OCI-LY7 (cell line): Measurements from ENCODE around the gene BNIP1. TPM values are rescaled to one million over a fixed set of nuclear protein-coding genes. Genes with fewer than 3 reads are reported as not detected.

Experiments
- BruUV-seq: library from RNA; stranded (reverse); fragments of 400-500 nt; replicated peaks from 2 replicates; lab custom pipeline; 2021; lab: Mats Ljungman, UMichigan
- CTCF ChIA-PET: fragments of 300-600 bp; sonication (Branson Sonifier 250); formaldehyde crosslinking; loops from one replicate; lab custom pipeline; 2022; ENCODE audit warnings: antibody characterized with exemption; ENCODE audit not compliant: unreplicated experiment; lab: Charles Lee
- POLR2A ChIA-PET: fragments of 300-600 bp; sonication (Branson Sonifier 250); formaldehyde crosslinking; loops from one replicate; lab custom pipeline; 2022; ENCODE audit warnings: antibody characterized with exemption; lab: Charles Lee
- DNase-seq: peaks from one replicate; pipeline ENCODE4 v3.0.0-alpha.2; 2015; ENCODE audit warnings: low spot score
- H2AFZ ChIP-seq: fragments of 200-600 bp; sonication (generic), shearing (Covaris generic); 2 replicates; pipeline ENCODE4 v1.6.1; 2014; ENCODE audit warnings: mild to moderate bottlenecking, antibody characterized with exemption, low read length, moderate library complexity
- H3K27ac ChIP-seq: fragments of 200-600 bp; sonication (generic); 2 replicates; pipeline ENCODE4 v1.5.1; 2014; ENCODE audit warnings: mixed run types, low read depth, mild to moderate bottlenecking, moderate library complexity, low read length, inconsistent platforms; ENCODE audit not compliant: poor library complexity, severe bottlenecking
- H3K36me3 ChIP-seq: fragments of 200-600 bp; sonication (generic); 2 replicates; pipeline ENCODE4 v1.6.1; 2014; ENCODE audit warnings: mild to moderate bottlenecking, antibody characterized with exemption, low read length, moderate library complexity, mixed read lengths; ENCODE audit not compliant: insufficient read depth
- H3K4me1 ChIP-seq: fragments of 200-600 bp; sonication (generic); 2 replicates; pipeline ENCODE4 v1.5.1; 2014; ENCODE audit warnings: mild to moderate bottlenecking, low read length; ENCODE audit not compliant: insufficient read depth, poor library complexity, severe bottlenecking
- H3K4me2 ChIP-seq: fragments of 200-600 bp; sonication (generic); 2 replicates; pipeline ENCODE4 v1.6.1; 2014; ENCODE audit warnings: mild to moderate bottlenecking, low read length
- H3K4me3 ChIP-seq: fragments of 200-600 bp; sonication (generic); 2 replicates; pipeline ENCODE4 v1.5.1; 2014; ENCODE audit warnings: mild to moderate bottlenecking, low read depth, low read length; ENCODE audit not compliant: poor library complexity, severe bottlenecking
- H3K79me2 ChIP-seq: fragments of 200-600 bp; sonication (generic); 2 replicates; pipeline ENCODE4 v1.6.1; 2016; ENCODE audit warnings: low read depth, mild to moderate bottlenecking, low read length, moderate library complexity, mixed read lengths; ENCODE audit not compliant: insufficient read depth
- H3K9me2 ChIP-seq: fragments of 200-600 bp; sonication (generic); 2 replicates; pipeline ENCODE4 v1.6.1; 2016; ENCODE audit warnings: mild to moderate bottlenecking, low read length, mixed read lengths; ENCODE audit not compliant: insufficient read depth
- H3K9me3 ChIP-seq: fragments of 200-600 bp; sonication (generic); 2 replicates; pipeline ENCODE4 v1.6.1; 2014; ENCODE audit warnings: mild to moderate bottlenecking, mixed run types, low read length, mixed read lengths
- H4K20me1 ChIP-seq: fragments of 200-600 bp; sonication (generic); 2 replicates; pipeline ENCODE4 v1.6.1; 2014; ENCODE audit warnings: mild to moderate bottlenecking, antibody characterized with exemption, low read length, moderate library complexity, mixed read lengths; ENCODE audit not compliant: insufficient read depth
- CTCF ChIP-seq: fragments of 200-600 bp; sonication (generic); conservative IDR thresholded peaks from 2 replicates; pipeline ENCODE4 v1.5.1; 2014; ENCODE audit warnings: mild to moderate bottlenecking, antibody characterized with exemption, low read length, moderate library complexity, mixed read lengths
- EZH2phosphoT487 ChIP-seq: fragments of 200-600 bp; sonication (generic); IDR thresholded peaks from 2 replicates; pipeline ENCODE4 v1.6.1; 2018; ENCODE audit warnings: low read depth, borderline replicate concordance, mild to moderate bottlenecking, mixed run types, antibody characterized with exemption, low read length, moderate library complexity, mixed read lengths
- intact Hi-C: fragments of 100-400 bp; cut with micrococcal nuclease; formaldehyde crosslinking; loops from one replicate; pipeline ENCODE4 v1.10.0; 2022; ENCODE audit not compliant: unreplicated experiment
- total RNA-seq, 2 experiments: library from RNA; depleted of rRNA in 1 of 2; stranded (reverse); fragments of >200 nt in 1 of 2; shearing (Covaris generic) in 1 of 2; gene quantifications; 2 replicates each; pipeline ENCODE4 v1.2.3, GENCODE V29; 2014 to 2022

The BNIP1 gene
- total RNA-seq, 2 experiments from 2014 or later, result 16.8 to 23.1 TPM

- ChIA-PET CTCF (no interaction called here), POLR2A (interaction anchor here (0.7 to 1.1 kb wide), 4 partner anchors 40 to 1658 kb away, joined by 3 to 4 read pairs (median 3); no protein-coding TSS in a partner anchor)
- Histone ChIP-seq H3K79me2 (no peaks in the 10 kb centered on the region), H3K4me1 (no peaks in the 10 kb centered on the region), H4K20me1 (no peaks in the 10 kb centered on the region; the same call in 1 of the 2 replicates), H3K27ac (no peak overlapping the region), H3K9me3 (no peaks in the 10 kb centered on the region), H2AFZ (no peak overlapping the region), H3K9me2 (no peaks in the 10 kb centered on the region), H3K4me3 (no peak overlapping the region), H3K4me2 (no peak overlapping the region), H3K36me3 (no peaks in the 10 kb centered on the region)
- TF ChIP-seq CTCF (no peak), EZH2phosphoT487 (no peak)
- intact Hi-C loops, result no loop called here
- no TSS peak for BruUV-seq
- DNase-seq, result no peak
Observed at GRCh38 chr5:173099461-173099860, 44.9 kb upstream of the BNIP1 start.

GRCh38 chr5:173101245-173101644 is 43.1 kb upstream of the BNIP1 start:
- Histone ChIP-seq H3K4me3 (no peak overlapping the region), H3K9me3 (no peaks in the 10 kb centered on the region), H3K4me1 (no peaks in the 10 kb centered on the region), H4K20me1 (no peaks in the 10 kb centered on the region; the same call in 1 of the 2 replicates), H3K9me2 (no peaks in the 10 kb centered on the region), H3K27ac (no peak overlapping the region), H3K4me2 (no peak overlapping the region), H3K79me2 (no peaks in the 10 kb centered on the region), H2AFZ (no peak overlapping the region), H3K36me3 (no peaks in the 10 kb centered on the region)
- BruUV-seq, result no TSS peak
- no peak for TF ChIP-seq EZH2phosphoT487
- no peak for TF ChIP-seq CTCF
- ChIA-PET POLR2A (interaction anchor here (0.7 to 1.1 kb wide), 2 partner anchors 14 to 97 kb away, joined by 3 read pairs; no protein-coding TSS in a partner anchor), CTCF (interaction anchor here (0.6 kb wide), 1 partner anchor 1687 kb away, joined by 3 read pairs; no protein-coding TSS in a partner anchor)
- intact Hi-C loops, result no loop called here
- no peak for DNase-seq

GRCh38 chr5:173103411-173103810 is 40.9 kb upstream of the BNIP1 start:
- Histone ChIP-seq H3K4me2 (no peak overlapping the region), H3K27ac (no peak overlapping the region), H3K79me2 (no peaks in the 10 kb centered on the region), H4K20me1 (no peaks in the 10 kb centered on the region), H3K9me2 (no peaks in the 10 kb centered on the region), H3K4me1 (no peaks in the 10 kb centered on the region), H3K9me3 (no peaks in the 10 kb centered on the region), H3K4me3 (no peak overlapping the region), H3K36me3 (no peaks in the 10 kb centered on the region), H2AFZ (no peak overlapping the region)
- DNase-seq, result no peak
- BruUV-seq, result no TSS peak
- CTCF ChIA-PET, result no interaction called here
- intact Hi-C loops, result no loop called here
- no peak for TF ChIP-seq EZH2phosphoT487
- TF ChIP-seq CTCF, result no peak
- POLR2A ChIA-PET, result interaction anchor here (0.6 kb wide), 1 partner anchor 15 kb away, joined by 4 read pairs; no protein-coding TSS in a partner anchor
